ENCODE results near the gene PYY. TPM values are rescaled to one million over a fixed set of nuclear protein-coding genes. Genes with fewer than 3 reads are reported as not detected.

The PYY gene
- total and polyA plus RNA-seq, 10 of the 15 experiments (the other 5 are each of a cell fraction or from before 2014, with no cell fraction given), result 0.07 to 0.18 TPM; not detected in 8

- no TSS peak for BruUV-seq (replicated peaks)
- no peak for ATAC-seq
- 46% methylated on average over 4 of the region's 4 CpGs for WGBS (ENCODE audit: insufficient coverage, insufficient replicate concordance, low lambda C conversion rate, missing lambda C conversion rate)
- H3K4me3 ChIP-seq, result no peak overlapping the region
- H3K9me3 ChIP-seq (replicated peaks; ENCODE audit: control insufficient read depth, insufficient read depth, low read length), result no peaks in the 10 kb centered on the region
- peaks cover 5 to 18% of the 10 kb centered on the region in 2 experiments for H3K27me3 ChIP-seq (replicated peaks in 1 of 2; ENCODE audit: control insufficient read depth in 2 of 2, insufficient read depth in 2 of 2, low read length in 1 of 2)
- no peaks in the 10 kb centered on the region for H3K4me1 ChIP-seq (ENCODE audit: control insufficient read depth, insufficient read depth, low read length)
- no peak overlapping the region for H3K4me2 ChIP-seq (ENCODE audit: control insufficient read depth, insufficient read depth)
- no peak for DNase-seq (ENCODE audit: low read depth, low spot score)
- H3K27ac ChIP-seq (ENCODE audit: control insufficient read depth, insufficient read depth), result no peak overlapping the region
- POLR2A ChIA-PET, result no interaction called here
- TF ChIP-seq ZNF207 (IDR thresholded peaks at IDR 0.05; ENCODE audit: borderline replicate concordance) (no peak), ASH2L (IDR thresholded peaks at IDR 0.05; ENCODE audit: borderline replicate concordance, low read depth) (no peak), SMC3 (IDR thresholded peaks at IDR 0.05; ENCODE audit: borderline replicate concordance, low read length) (no peak), BMI1 (IDR thresholded peaks at IDR 0.05; ENCODE audit: borderline replicate concordance) (no peak), CEBPB (IDR thresholded peaks at IDR 0.05; ENCODE audit: borderline replicate concordance in 1 of 2, low read depth in 2 of 2, low read length in 2 of 2) (no peak), NFYB (IDR thresholded peaks at IDR 0.05; ENCODE audit: insufficient read depth, low read depth, low read length) (no peak), NFIC (IDR thresholded peaks at IDR 0.05; ENCODE audit: low read depth, low read length) (no peak), SUZ12 (IDR thresholded peaks at IDR 0.05; ENCODE audit: unreplicated experiment) (no peak), ZBTB4 (CRISPR knock-in tag; IDR thresholded peaks at IDR 0.05) (no peak), SIN3A (IDR thresholded peaks at IDR 0.05; ENCODE audit: low read depth, low read length) (no peak), ZNF622 (IDR thresholded peaks at IDR 0.05) (no peak)
- TF ChIP-seq, protein P1, sequence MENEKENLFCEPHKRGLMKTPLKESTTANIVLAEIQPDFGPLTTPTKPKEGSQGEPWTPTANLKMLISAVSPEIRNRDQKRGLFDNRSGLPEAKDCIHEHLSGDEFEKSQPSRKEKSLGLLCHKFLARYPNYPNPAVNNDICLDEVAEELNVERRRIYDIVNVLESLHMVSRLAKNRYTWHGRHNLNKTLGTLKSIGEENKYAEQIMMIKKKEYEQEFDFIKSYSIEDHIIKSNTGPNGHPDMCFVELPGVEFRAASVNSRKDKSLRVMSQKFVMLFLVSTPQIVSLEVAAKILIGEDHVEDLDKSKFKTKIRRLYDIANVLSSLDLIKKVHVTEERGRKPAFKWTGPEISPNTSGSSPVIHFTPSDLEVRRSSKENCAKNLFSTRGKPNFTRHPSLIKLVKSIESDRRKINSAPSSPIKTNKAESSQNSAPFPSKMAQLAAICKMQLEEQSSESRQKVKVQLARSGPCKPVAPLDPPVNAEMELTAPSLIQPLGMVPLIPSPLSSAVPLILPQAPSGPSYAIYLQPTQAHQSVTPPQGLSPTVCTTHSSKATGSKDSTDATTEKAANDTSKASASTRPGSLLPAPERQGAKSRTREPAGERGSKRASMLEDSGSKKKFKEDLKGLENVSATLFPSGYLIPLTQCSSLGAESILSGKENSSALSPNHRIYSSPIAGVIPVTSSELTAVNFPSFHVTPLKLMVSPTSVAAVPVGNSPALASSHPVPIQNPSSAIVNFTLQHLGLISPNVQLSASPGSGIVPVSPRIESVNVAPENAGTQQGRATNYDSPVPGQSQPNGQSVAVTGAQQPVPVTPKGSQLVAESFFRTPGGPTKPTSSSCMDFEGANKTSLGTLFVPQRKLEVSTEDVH (IDR thresholded peaks at IDR 0.05; ENCODE audit: low read depth, partially characterized antibody), result no peak
- in situ Hi-C loops (cut with MboI) (no loop called here), intact Hi-C loops (cut with micrococcal nuclease; ENCODE audit: unreplicated experiment) (no loop called here)
- H2AFZ ChIP-seq (ENCODE audit: control insufficient read depth, low read depth, low read length), result no peak overlapping the region
- SMC1A ChIA-PET (ENCODE audit: uncharacterized antibody, unreplicated experiment), result interaction anchor here (0.6 kb wide), 1 partner anchor 71 kb away, joined by 3 read pairs; no protein-coding TSS in a partner anchor
- H4K20me1 ChIP-seq (ENCODE audit: control insufficient read depth, insufficient read depth), result no peaks in the 10 kb centered on the region
- no peaks in the 10 kb centered on the region for H3K36me3 ChIP-seq (ENCODE audit: control insufficient read depth in 2 of 2, insufficient read depth in 2 of 2, low read length in 1 of 2)
- CTCF ChIA-PET, result interaction anchor here (0.5 to 1.9 kb wide), 5 partner anchors 63 to 420 kb away, joined by 3 to 8 read pairs (median 3); no protein-coding TSS in a partner anchor
- RAD21 ChIA-PET (ENCODE audit: unreplicated experiment), result no interaction called here
- FAIRE-seq, result no peak
- no peaks in the 10 kb centered on the region for H3K79me2 ChIP-seq (ENCODE audit: control insufficient read depth, insufficient read depth, low read length)
- no peak overlapping the region for H3K9ac ChIP-seq (ENCODE audit: control insufficient read depth, insufficient read depth, low read length)
These were observed 25.9 kb upstream of the PYY start for GRCh38 chr17:43979671-43980070.

Measured in GM12878 (cell line).